ENCODE measurements around the gene DYNC2I2.

DNA sequence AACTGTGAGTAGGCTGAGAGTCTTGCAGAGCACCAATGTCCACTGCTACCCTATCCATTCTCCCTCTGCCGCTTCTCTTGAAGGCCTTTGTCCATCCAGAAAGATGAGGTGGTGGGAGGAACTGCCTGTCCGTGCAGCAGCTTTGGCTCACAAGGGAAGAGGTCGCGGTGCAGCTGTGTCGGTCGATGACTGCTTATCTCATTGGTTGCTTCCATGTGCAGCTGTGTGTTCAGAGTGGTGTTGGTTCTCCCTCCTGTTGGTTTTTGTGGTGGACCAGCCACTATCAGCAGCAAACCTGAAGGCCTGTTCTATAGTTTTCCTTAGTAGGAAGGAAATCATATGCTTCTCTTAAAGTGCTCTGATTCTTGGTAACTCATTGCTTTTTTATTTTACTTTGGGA lies 63.6 kb downstream of the DYNC2I2 start:
- TF ChIP-seq, protein P1, sequence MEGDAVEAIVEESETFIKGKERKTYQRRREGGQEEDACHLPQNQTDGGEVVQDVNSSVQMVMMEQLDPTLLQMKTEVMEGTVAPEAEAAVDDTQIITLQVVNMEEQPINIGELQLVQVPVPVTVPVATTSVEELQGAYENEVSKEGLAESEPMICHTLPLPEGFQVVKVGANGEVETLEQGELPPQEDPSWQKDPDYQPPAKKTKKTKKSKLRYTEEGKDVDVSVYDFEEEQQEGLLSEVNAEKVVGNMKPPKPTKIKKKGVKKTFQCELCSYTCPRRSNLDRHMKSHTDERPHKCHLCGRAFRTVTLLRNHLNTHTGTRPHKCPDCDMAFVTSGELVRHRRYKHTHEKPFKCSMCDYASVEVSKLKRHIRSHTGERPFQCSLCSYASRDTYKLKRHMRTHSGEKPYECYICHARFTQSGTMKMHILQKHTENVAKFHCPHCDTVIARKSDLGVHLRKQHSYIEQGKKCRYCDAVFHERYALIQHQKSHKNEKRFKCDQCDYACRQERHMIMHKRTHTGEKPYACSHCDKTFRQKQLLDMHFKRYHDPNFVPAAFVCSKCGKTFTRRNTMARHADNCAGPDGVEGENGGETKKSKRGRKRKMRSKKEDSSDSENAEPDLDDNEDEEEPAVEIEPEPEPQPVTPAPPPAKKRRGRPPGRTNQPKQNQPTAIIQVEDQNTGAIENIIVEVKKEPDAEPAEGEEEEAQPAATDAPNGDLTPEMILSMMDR (IDR thresholded peaks at IDR 0.05) = no peak
- no peak for TF ChIP-seq POLR2A (IDR thresholded peaks at IDR 0.05)
